Osteocyte (in vitro differentiated cells): ENCODE data around the gene PSME1. TPM values are rescaled to one million over a fixed set of nuclear protein-coding genes. Genes with fewer than 3 reads are reported as not detected.

ENCODE experiments used
- DNase-seq: peaks from one replicate; pipeline ENCODE4 v3.0.0; 2021; ENCODE audit warnings: mixed read lengths; ENCODE audit not compliant: unreplicated experiment; ENCODE audit errors: extremely low spot score
- H3K27ac Mint-ChIP-seq: one replicate; pipeline ENCODE4 v1.8.0; 2021; ENCODE audit warnings: mild to moderate bottlenecking, mixed read lengths; ENCODE audit not compliant: unreplicated experiment
- H3K27me3 Mint-ChIP-seq: one replicate; pipeline ENCODE4 v1.8.0; 2021; ENCODE audit warnings: mixed read lengths; ENCODE audit not compliant: unreplicated experiment
- H3K36me3 Mint-ChIP-seq: one replicate; pipeline ENCODE4 v1.8.0; 2021; ENCODE audit warnings: mixed read lengths; ENCODE audit not compliant: unreplicated experiment
- H3K4me1 Mint-ChIP-seq: one replicate; pipeline ENCODE4 v1.8.0; 2021; ENCODE audit warnings: mixed read lengths; ENCODE audit not compliant: unreplicated experiment
- H3K4me3 Mint-ChIP-seq: one replicate; pipeline ENCODE4 v1.8.0; 2021; ENCODE audit warnings: mild to moderate bottlenecking, moderate library complexity, mixed read lengths; ENCODE audit not compliant: unreplicated experiment
- H3K9me3 Mint-ChIP-seq: one replicate; pipeline ENCODE4 v1.8.0; 2021; ENCODE audit warnings: mixed read lengths; ENCODE audit not compliant: unreplicated experiment
- CTCF ChIP-seq: fragments of 200-600 bp; sonication (generic); IDR thresholded peaks from 2 replicates; pipeline ENCODE4 v1.5.0; 2021; ENCODE audit warnings: antibody characterized with exemption, mild to moderate bottlenecking, moderate library complexity
- total RNA-seq: library from RNA; stranded (reverse); gene quantifications from 2 replicates; pipeline ENCODE4 v1.2.1, GENCODE V29; 2021

Gene PSME1
- total RNA-seq, 1 donor from 2014 or later: 156 TPM

GRCh38 chr14:24179294-24179960 is 43.4 kb downstream of the PSME1 start:
- Mint-ChIP-seq H3K36me3 (peaks cover 22% of the 10 kb centered on the region), H3K4me3 (no peak overlapping the region), H3K27ac (no peak overlapping the region), H3K9me3 (no peaks in the 10 kb centered on the region), H3K27me3 (no peaks in the 10 kb centered on the region), H3K4me1 (no peaks in the 10 kb centered on the region)
- TF ChIP-seq CTCF: no peak
- no peak for DNase-seq

GRCh38 chr14:24179961-24180796 is 44.2 kb downstream of the PSME1 start:
- H3K4me1 Mint-ChIP-seq: no peaks in the 10 kb centered on the region
- peaks cover 22% of the 10 kb centered on the region for H3K36me3 Mint-ChIP-seq
- H3K27me3 Mint-ChIP-seq: no peaks in the 10 kb centered on the region
- DNase-seq: no peak
- no peak overlapping the region for H3K27ac Mint-ChIP-seq
- H3K9me3 Mint-ChIP-seq: no peaks in the 10 kb centered on the region
- H3K4me3 Mint-ChIP-seq: no peak overlapping the region
- TF ChIP-seq CTCF: no peak

GRCh38 chr14:24181371-24182077 is 45.5 kb downstream of the PSME1 start:
- Mint-ChIP-seq H3K4me1 (no peaks in the 10 kb centered on the region), H3K4me3 (no peak overlapping the region), H3K27me3 (no peaks in the 10 kb centered on the region), H3K27ac (no peak overlapping the region), H3K9me3 (no peaks in the 10 kb centered on the region), H3K36me3 (peaks cover 22% of the 10 kb centered on the region)
- TF ChIP-seq CTCF: no peak
- DNase-seq: no peak

- Mint-ChIP-seq H3K36me3 (peaks cover 19% of the 10 kb centered on the region), H3K4me3 (no peak overlapping the region)
Measured at GRCh38 chr14:24182110-24182882, 46.3 kb downstream of the PSME1 start.

More at GRCh38 chr14:24182110-24182882, 46.3 kb downstream of the PSME1 start:
- Mint-ChIP-seq H3K27ac (no peak overlapping the region), H3K27me3 (no peaks in the 10 kb centered on the region), H3K4me1 (peaks cover 4% of the 10 kb centered on the region), H3K9me3 (no peaks in the 10 kb centered on the region)
- no peak for DNase-seq
- no peak for TF ChIP-seq CTCF
